CD4-positive, alpha-beta T cell treated with Interleukin-4 for 1 hour (primary cell): Measurements from ENCODE around the gene ADA.

Experiments
- DNase-seq, 2 donors: peaks; one replicate each; pipeline ENCODE4 v3.0.0-alpha.2; 2020 to 2022

ADA gene

DNA sequence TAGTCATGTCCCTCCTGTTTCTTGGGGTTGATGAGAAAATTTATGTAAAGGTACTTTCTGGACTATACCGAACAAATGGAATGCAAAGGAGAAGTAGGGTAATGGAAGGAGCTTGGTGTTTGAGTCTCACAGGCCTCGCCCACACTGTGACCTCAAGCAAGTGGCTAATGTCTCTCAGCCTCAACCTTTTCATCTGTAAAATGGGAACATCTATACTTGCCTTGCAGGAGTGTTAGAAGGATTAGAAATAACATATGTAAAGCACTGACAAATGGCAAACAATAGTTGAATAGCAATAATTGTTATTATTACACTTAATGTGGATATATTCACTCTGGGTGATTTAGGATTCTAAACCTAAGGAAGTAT lies 78.0 kb downstream of the ADA start:
- no peak for DNase-seq

DNA sequence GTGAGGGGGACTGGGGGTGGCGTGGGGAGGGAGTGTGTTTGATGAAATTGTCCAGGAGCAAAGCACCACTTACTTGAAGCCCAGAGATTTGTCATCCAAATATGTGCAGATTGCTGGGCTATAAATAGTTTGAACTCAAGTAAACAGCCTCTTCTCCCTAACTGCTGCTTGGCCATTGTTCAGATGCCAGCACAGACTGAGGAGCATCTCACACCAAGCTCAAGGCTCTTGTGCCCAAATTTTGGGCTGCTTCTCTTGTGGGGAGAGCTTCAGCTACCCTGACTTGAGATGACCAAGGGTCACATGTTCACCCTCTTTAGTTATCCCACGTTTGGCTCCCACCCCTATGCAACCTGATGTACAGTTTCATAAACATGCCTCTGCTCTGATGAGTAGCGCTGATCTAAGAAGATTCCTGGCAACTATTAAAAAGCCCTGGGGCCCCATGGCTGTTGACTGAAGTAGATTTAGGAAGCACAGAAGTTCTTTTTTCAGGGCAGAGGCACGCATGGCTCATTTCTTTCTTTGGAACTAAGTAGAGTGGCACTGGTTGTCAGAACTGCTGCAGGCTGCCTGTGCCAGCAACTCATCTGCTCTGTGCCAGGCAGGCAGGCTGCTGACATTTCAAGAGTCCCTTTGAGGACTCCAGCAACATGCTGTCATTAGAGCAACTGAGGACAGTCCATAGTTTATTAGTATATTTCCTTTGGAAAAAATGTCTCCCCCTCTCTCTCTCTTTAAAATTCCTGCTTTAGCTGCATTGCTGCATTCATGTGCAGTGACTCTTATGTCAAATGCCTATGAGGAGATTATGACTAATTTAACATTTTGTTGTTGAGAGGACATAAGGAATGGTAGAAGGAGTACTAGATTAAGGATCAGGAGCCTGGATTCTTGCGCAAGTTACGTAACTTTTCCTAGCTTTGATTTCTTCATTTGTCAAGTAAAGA lies 78.7 kb downstream of the ADA start:
- no peak for DNase-seq

DNA sequence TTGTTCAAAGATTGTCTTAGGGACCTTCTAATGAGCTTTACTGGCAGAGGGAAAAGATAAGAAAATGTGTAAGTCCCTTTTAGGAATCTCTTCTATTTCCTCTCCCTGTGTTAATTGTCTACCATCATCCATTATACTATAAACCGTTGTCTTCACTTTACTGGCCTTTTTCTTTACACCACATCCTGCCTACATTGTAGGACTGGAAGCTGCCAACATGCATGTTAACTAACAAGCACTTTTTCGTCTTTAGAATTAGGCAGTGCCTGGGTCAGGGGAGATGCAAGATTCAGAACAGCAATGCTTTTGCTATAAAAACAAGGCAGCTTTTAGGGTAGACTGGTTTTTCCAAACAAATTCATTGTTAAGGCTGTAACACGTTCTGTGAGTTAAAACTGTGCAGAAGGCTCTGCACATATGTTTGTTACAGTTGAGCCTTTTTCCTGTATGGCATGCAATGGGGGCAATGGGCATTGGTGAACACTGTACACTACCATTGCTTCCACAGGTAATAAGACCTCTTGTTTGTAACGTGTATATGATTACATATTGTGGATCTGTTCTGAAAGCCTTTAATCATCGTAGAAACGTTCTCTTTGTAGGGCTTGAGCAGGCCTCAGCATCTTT lies 80.0 kb downstream of the ADA start:
- no peak for DNase-seq

DNA sequence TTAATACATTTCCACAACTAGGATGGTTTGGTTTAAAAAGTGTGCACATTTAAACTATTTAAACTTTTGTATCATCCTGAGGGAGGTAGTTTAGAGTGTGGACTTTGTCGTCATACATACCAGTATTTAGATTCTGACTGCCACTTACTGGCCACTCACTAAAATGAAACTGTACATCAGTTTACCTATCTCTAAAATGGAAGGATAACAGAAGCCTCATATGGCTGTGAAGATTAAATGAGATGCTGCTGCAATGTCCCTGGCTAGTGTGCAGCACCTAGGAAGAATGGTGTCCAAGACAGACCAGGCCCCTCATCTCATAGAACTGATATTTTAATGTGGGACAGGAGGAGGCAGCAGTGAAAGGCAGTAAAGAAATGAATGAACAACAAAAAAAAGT lies 81.1 kb downstream of the ADA start:
- no peak for DNase-seq
